GM21825 (cell line): ENCODE results near the gene CARMIL1.

Experiments
- ATAC-seq: cut with Tn5 transposase; IDR thresholded peaks from one replicate; pipeline ENCODE4 v1.9.1; 2021; ENCODE audit warnings: mild to moderate bottlenecking, moderate library complexity; ENCODE audit not compliant: unreplicated experiment

CARMIL1 gene

DNA sequence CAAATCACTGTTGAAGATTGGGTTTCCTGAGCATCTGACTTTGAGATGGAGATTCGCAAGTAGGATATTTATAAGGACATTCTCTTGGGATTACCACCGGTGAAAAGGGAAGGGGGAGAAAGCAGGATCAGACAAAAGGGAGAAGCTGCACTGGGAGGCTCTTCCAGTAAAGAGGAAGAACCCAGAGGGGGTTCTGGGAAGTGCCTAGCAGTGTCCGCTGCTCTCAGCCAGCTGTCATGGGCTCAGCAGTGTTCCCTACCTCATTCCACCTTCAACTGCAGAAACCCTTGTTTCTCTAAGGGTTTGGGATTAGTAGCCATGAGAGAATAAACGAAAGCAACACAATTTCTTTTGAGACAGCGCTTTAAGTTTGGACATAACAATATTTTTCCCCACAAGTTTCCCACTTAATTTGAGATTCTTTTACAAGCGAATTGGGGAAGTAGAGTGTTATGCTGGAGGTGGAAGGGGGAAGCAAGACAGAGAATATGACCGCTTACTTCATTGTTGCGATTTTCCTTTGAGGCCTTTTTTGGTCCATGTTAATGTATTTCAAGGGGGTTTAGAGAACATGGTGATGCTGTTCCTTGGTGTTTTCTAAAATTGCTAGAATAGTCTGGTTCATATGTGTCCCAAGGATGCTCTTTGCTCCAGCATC lies 218.3 kb downstream of the CARMIL1 start:
- no peak for ATAC-seq

DNA sequence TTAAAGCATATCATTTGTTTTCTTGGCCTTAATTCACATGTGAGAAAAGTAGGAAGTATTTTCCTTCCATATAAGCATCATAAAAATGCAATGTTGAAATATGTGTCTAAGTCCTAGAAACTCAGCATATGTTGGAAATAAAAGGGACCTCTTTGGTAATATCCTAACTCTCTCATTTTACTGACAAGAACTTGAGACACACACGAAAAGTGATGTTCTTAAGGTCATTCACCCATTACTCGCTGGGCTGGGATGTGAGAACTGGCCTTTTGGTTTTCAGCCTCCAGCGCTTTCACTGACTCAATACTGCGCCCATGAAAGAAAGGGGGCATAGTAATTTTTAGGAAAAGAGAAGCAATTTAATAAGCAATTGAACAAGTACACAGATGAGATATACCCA lies 219.3 kb downstream of the CARMIL1 start:
- ATAC-seq: no peak

DNA sequence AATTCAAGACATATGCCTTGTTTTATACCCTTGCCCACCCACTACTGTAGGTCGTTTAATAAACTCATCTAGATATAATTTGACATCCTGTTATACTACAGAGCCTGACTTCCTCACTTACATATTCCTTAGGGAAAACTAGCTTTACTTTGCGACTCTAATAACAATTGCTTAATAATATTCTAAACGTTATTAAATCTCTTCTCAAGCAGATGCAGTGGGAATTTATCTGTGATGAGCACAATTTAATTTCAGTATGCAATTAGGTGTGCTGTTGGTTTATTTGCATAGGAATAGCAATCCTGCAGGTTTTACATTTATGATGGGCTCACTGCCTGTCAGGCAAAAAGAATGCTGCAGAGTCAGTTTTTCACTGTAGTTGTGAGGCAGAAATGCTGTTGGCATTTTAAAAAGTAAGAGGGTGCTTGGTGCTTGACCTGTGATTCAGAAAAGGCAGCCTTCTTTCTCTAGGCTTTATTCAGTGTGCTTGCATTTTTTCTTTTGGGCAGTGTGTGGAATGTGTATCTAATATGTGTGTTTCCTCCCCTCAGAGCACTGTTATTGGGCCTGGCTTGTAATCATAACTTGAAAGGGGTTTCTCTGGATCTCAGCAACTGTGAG lies 220.6 kb downstream of the CARMIL1 start:
- no peak for ATAC-seq

DNA sequence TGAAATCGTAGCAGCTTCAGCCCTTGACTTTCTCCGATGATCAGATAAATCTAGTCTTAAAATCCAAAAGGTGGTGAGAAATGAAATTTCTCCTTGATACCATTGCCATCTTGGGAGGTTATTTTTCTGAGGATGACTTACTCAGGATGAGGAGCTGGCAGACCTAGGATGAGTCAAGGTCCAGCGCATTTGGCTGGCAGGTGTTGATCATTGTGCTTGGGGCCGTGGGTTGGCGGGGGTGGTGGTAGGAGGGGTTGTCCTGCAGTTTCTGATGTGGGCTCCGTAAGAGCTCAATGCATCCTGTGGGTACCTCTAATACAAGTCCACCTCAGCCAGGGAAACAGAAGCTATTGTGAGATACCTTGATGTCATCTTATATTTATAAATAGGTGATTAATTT lies 224.5 kb downstream of the CARMIL1 start:
- ATAC-seq: no peak

DNA sequence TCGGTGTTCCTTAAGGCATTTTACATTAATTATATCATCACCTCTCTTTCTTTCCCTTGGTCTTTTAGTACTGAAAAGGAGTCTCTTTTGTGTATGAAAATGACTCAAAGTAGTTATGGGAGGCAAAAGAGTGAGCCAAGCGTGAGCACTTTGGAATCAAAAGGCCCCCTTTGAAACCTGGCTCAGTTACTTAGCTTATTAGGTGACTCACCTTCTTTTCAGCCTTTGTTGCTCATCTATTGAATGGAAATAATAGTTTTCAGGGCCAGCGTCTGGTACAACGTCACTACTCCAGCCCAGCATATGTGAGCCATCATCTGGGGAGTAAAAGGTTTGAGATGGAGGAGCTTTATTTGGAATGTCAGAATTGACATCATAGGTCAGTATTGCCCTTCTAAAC lies 225.5 kb downstream of the CARMIL1 start:
- ATAC-seq: no peak

DNA sequence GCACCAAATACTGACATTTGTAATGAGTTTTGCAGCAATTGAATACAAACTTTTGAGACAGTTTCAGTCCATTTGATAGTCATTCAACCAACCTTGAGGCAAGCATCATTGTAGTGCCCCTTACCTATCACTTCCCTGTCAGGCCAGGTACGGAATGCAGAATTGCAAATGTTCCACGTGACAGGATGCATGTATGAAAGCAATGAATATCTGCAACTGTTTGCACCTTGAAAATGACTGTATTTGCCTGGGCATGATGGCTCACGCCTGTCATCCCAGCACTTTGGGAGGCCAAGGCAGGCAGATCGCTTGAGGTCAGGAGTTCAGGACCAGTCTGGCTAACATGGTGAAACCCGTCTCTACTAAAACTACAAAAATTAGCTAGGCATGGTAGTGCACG lies 226.8 kb downstream of the CARMIL1 start:
- no peak for ATAC-seq

DNA sequence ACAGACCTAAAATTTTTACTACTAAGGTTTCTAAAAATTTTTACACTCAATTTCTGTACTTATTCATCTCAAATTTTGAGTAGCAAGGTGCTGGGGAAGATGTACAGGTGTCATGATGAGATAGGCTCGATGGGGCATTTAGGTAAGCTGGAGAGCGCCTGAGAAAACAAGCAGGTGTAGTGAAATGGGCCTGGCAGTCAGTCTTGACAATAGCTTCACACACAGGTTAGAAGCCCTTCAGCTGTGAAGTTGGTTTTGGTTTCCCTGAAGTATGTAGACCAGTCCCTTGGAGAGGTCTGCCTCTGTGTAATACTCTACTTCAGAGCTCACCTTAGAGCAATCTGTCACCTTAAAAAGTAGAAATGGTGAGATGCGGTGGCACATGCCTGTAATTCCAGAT lies 228.9 kb downstream of the CARMIL1 start:
- no peak for ATAC-seq

DNA sequence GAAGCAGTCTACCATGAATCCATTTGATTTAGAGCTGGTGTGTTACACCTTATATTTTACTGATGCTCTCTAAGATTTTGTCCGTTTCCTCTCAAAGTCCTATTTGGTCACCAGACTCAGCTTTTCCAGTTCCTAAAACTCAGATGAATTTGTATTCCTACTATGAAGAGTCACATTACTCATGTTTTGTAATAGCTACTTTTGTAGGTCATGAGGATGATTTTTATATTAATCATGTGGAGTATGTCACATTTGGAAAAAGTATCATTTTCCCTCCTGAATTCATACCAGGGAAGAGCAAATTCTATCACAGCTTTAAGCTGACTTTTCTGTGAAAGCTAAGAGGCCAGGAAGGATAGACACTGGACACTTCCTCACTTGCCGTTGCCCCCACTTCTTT lies 232.2 kb downstream of the CARMIL1 start:
- ATAC-seq: no peak

DNA sequence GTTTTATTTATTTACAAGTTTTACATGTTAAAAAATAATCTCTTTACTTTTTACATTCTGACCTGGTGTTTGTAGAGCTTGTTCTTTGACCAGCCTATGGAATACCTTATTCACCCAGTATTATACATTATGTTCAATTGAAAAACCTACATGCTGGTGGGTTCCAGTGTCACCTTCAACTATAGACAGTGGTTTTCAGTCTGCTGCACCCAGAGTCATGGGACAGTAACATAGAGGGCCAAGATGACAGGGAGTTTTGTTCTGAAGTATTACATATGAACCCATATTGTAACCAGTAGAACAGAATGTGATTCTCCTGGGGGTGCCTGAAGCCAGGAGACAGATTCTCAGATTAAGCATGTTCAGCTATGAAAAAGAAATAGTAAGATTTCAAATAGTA lies 233.4 kb downstream of the CARMIL1 start:
- no peak for ATAC-seq

DNA sequence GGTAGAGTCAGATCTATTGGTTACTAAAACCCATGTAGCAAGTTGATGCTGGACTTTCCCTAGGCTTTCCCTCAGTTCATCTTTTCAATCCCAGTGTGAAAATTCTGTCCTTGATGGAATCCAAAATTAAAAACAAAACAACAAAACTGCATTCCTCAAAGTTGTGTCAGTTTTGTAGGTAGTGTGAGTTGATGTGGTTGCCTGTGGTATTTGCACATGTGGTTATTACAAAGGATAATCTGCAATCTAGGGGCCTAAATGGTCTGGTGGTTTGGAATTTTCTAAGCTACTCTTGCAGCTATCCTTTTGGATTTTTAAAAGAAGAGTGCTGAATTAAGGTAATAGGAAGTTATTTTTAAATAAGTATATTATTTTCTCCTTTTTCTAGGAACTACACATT lies 240.7 kb downstream of the CARMIL1 start:
- no peak for ATAC-seq

DNA sequence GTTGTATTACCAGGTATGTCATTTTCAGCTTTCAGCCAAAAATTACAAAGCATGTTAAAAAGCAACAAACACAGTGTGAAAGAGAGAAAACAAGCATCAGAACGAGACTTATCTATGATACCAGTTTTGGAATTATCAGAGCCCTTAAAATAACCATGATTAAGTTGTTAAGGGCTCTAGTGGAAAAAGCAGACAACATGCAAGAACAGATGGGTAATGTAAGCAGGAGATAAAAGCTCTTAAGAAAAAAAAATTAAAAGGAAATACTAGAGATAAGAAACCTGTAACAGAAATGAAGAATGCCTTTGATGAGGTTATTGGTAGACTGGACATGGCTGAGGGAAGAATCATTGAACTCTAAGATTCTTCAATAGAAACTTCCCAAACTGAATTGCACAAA lies 245.4 kb downstream of the CARMIL1 start:
- no peak for ATAC-seq

DNA sequence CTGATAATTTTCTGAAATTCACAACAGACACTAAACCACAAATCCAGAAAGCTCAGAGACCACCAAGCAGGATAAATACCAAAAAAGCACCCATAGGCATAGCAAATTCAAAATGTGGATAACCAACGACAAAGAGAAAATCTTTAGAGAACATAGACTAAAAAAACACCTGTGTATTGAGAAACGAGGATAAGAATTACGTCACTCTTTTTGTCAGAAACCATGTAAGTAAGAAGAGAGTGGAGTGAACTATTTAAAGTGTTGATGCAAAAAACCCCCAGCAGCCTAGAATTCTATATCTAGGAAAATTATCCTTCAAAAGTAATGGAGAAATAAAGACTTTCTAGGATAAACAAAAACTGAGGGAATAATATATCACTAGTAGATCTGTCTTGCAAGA lies 245.9 kb downstream of the CARMIL1 start:
- ATAC-seq: no peak

DNA sequence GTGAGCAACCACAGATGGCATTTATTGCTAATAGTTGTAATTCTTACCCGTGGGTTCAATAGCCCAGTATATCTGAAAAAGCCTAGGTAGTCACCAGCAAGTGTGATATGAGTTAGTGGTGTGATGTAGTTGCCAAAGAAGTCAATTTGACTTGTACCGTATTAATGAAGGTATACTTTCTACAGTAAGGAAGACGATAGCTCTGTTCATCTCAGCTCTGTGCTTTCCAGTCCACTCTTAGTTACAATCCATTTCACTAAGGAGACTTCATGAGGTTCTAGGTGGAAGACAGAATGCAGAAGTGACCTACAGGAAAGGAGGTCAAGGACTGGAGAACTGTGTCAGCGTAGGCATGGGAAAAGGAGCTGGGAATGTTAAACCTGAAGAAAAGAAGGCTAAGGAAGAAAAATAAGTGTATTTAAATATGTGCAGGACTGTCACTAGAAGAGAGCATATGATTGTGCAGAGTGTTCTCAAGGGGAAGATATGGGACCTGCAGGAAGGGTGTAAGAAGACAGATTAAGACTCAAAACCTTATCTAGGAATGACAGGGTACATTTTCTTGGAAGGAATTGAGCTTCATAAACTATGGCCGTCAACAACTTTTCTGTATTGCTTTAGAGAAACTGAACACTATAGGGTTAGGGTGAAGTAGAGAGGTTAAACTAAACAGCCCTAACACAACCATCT lies 255.9 kb downstream of the CARMIL1 start:
- no peak for ATAC-seq

DNA sequence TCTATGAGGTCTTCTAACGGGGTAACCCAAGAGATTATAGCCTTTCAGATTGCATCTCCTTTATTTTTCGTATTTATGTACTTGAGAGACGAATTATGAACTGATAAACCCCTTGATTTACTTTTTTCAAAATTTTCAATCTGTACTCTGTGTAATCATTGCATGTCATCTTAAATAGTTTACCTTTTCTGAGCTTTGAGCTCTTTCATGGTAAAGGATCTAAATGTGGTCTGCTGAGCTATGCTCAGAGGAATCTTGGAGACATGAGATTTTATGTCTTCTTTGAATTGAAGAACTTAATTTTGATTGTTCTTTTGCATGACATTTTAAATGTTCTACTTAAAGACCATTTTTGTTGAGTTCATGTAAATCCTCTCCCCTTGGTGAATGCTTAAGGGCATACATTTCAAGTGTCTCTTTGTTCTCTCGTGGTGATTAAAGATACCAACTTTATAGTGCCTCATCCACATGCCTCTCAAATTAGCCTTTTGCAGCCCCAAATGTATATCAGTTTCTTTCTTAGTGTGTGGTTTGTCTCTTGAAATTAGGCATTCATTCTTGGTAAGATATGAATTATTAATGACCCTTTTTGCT lies 256.6 kb downstream of the CARMIL1 start:
- ATAC-seq: no peak

DNA sequence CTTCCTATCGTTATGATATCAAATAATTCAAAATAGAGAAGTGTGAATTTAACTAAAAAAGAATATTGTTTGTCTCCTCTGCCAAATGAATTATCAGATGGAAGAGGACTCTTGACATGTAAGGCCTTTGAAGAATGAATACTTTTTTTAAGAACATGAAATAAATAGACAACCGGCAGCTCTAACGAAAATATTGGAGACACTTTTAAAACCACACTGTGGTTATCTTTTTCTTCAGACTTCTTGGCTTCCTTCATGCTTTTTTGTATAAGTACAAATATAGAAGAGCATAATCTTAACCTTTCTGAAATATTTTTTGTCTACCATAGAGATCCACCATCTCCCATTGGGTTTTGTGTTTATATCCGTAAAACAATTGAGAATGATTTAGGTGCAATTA lies 257.6 kb downstream of the CARMIL1 start:
- ATAC-seq: no peak

DNA sequence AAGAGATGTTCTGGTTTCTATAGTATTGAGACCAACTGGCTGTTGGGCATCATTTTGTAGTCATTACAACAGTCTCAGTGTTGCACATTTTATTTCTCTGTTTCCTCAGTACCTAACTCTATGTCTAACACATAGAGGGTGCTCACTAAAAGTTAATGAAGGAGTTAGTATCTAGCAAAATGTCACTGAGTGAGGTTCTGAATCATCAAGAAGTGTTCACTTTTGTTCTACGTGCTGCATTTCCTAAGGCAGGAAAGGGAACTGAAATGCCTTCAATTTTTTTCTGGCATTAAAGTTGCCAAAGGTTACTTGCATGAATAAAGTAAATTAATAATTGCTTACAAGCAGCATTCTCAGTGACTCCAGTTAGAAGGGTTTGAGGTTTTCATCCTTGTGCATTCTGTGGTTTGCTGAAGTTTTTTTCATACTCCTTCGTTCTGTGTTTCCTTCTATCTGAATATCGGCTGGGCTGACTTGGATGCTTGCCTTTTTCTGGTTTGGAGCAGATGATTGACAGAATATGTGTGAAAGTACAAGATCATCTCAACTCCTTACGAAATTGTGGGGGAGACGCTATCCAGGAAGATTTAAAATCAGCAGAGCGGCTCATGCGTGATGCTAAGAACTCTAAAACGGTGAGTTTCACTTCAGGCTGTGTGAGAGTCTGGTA lies 258.3 kb downstream of the CARMIL1 start:
- no peak for ATAC-seq

DNA sequence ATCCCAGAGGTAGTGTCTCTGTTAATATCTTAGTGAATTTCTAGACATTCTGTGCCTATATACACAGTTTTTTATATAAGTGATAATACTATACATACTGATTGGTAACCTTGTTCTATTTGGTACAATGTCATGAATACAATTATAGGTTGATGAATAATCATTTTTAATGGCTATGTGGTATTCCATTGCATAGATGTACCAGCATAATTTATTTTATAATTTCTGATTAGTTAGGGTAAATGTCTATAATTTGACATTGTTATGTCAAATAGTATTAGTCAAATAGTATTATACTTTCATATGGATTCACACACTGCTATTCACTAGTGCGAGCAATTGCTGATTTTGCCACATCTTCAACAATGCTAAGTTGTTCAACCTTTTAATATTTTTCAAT lies 262.1 kb downstream of the CARMIL1 start:
- no peak for ATAC-seq

DNA sequence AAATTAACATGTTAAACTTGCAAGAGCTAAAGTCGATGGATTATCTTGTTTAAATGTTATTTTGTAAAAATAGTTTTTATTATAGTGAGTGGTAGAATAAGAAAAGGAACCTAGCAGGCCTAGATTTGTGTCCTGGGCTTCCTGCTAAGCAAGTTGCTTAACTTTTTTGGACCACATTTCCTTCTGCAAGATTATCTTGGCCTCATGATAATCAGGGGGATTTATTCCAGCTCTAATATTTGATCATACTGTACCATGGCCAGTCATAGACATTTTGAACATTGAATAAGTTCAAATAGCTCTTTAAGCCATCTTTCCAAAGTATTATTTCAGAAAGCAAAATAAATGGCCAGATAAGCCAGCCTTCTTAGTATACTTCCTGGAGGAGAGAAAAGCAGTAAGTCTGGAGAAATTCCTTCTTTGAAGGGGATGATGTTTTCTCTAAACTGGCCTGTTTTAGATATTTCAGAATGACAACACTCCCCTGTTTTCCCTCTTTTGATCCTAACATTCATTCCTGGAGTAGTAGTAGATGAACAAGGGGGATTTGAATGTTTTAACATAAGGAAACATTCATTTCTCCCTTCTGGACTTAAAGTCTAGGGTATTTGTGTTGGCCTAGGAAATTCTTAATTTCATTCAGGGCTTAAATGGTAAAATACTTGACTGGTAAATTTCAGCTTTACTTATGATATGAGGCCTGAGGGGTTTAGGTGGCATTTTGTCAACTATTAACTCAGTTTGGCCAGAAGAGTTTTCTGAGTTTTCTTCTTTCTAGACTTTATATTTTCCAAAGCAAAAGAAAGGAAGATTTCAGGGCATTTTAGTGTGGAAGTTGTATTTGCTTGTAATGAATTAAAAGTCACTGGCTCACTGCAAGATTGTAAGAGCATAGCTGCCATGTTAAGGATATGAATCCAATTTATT lies 264.1 kb downstream of the CARMIL1 start:
- ATAC-seq: no peak

DNA sequence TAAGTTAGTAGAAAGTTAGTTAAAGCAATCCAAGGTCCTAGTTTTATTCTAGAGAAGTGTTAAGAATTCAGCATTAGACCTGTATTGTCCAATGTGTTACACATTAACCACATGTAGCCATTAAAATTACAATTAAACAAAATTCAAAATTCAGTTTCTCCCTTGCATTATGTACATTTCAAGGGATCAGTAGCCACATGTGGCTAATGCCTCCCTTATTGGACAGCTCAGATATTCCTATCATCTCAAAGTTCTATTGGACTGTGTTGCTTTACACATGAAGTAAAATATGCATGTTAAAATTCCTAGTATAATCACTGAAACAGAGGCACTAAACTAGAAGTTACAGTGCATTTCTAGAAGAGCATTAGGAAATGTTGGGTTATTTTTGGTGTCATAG lies 265.7 kb downstream of the CARMIL1 start:
- ATAC-seq: no peak

DNA sequence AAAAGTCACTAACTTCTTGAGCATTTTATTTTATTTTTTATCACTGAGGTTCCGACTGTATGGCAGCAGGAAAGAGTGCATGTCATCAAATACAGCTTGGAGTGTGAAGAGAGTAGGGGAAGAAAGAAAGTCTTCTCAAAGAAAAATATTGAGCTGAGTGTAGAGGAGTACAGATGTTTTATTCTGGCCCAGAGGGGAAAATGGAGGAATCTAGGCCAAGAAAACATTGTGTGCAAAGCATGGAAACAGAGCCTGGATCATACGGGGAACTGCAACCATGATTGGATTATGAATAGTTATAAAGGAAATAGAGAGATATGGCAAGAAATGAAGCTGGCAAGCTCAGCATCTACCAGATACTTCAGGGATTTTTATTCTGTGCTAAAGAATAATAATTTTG lies 268.6 kb downstream of the CARMIL1 start:
- no peak for ATAC-seq
